Muscle of arm (tissue), 12 donors: ENCODE results near the gene CSTB. TPM values are rescaled to one million over a fixed set of nuclear protein-coding genes. Genes with fewer than 3 reads are reported as not detected.

Experiments
- DNase-seq: peaks from one replicate; pipeline ENCODE4 v3.0.0-alpha.2; 2013
- polyA plus RNA-seq, 12 donors: library from polyadenylated mRNA; unstranded; fragments of 120-200 nt; gene quantifications; one replicate each; pipeline ENCODE4 v1.2.1, GENCODE V29; 2013; ENCODE audit not compliant: insufficient read length in 12 of 12

CSTB gene
- polyA plus RNA-seq, 12 donors: 15.5 to 44.9 (median 20.9) TPM; not detected in 1

DNA sequence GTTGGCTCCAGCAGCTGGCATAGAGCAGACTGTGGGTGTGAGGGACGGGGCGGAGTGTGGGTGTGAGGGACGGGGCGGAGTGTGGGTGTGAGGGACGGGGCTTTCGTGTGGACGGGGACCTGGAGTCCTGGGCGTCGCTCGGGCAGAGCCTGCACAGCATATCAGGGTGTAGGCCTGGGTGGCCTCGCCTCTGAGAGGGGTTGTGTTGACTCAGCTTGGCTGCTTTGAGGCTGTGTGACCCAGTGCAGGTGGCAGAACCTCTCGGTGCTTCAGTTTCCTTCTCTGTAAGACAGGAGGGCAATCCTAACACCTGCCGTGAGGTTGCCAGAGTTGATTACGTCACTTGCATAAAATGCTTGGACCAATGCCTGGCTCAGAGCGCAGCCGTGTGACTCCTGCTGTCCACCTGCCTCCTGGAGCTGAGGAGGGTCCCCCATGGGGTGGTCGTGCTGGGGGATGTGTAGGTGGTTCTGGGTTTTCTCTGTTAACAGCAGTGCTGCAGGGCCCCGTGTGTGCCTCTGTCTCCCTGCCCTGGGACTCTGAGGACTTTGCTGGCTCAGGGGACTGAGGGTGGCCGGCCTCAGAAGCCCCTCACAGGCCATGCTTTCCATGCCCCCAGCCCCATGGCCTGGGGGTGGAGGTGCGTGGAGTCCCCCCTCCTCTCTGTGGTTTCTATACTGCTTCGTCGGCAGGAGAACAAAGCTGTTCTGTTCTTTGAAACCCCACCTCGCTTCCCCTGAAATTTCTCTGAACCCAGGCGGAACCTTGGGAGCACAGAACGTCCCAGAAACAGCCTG lies 41.8 kb downstream of the CSTB start:
- DNase-seq: no peak

DNA sequence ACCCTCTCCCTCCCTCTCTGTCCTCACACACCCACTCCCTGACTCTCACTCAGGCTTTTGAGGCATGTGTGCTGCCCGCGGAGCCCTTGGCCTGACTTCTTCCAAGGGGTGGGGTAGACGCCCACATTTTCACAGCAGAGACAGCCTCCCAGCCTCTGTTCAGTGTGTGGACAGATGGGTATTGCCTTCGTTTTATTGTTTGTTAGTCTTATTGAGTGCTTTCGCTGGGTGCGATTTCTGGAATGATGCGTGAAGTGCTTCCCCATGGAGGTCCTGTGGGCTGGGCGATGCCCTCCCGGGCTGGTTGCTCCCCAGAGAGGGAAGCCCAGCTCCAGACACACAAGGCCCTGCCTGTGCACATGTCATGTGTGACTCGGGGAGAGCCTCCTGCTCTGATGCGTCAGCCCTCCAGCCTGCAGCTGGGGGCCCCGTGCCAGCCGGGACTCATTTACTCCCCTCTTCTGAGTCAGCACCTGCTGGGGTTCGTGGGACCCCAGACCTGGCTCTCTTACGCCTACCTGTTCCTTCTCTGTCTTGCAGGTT lies 42.5 kb downstream of the CSTB start:
- no peak for DNase-seq

DNA sequence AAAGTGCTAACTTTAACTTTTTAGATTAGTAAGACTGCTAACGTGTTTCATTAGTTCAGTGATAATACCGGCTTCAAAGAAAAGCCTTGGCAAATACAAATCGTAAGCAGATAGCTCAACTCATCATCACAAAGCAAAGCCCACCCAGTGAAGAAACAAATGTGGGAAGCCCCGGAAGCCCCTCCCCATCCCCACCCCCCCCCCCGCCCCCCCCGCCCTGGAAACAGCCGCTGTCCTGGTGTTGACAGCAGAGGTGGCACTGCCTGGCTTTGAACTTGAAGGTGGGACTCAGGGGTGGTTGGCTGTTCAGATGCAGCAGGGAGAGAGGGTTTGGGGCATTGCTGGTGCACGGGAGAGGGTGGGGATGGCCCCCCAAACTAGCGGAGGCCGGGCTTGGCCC lies 43.0 kb downstream of the CSTB start:
- DNase-seq: no peak

DNA sequence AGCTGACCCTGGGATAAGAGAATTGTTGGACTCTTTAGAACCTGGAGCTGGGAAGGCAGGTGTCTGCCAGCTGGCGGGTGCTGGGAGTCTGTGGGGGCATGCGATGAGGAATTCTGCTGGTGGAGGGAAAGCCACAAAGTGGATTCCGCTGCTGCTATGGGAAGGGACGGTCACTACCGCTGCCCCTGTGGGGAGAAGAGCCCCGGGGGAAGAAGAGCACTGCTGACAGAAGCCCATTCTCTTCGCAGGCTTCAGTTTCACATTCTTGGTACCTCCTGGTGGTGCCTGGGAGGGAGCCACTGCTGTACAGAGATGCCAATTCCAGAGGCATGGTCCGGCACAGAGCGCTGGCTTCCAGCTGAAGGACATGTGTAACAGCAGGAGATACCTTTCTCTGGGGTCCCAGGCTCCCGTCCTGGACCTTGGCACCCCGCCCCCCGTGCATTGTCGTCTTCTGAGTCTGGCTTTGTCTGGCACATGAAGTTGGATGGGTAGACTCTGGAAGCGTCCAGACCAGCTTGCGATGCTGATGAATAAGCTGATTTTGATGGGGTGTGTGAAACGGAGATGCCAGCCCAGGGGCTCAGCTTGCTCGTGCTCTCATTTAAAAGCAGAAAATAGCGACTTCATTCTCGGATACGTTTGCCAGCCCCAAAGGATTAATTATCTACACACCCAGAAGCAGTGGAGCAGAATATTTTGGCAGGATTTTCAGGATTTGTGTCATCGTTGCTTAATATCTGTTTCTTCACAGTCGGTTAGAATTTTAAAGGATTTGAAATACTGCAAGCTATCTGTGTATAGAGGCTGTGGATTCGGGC lies 44.0 kb downstream of the CSTB start:
- no peak for DNase-seq

DNA sequence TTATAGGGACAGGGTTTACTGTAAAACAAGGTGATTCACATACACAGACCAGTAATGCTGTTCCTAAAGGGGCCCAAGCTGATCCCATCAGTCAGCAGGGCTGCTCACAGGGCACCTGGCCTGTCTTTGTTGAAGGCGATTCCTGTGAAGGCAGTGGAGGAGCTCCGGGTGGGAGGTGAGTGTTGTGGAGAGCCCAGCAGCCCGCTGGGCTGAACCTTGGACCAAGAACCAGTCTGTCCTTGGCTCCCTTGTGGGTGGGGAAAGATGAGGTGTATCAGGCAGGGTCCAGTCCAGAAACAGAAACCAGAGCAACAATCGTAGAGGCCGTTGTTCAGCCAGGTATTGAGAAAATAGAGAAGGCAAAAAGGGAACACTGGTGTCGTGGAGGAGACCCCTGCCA lies 44.6 kb downstream of the CSTB start:
- DNase-seq: no peak

DNA sequence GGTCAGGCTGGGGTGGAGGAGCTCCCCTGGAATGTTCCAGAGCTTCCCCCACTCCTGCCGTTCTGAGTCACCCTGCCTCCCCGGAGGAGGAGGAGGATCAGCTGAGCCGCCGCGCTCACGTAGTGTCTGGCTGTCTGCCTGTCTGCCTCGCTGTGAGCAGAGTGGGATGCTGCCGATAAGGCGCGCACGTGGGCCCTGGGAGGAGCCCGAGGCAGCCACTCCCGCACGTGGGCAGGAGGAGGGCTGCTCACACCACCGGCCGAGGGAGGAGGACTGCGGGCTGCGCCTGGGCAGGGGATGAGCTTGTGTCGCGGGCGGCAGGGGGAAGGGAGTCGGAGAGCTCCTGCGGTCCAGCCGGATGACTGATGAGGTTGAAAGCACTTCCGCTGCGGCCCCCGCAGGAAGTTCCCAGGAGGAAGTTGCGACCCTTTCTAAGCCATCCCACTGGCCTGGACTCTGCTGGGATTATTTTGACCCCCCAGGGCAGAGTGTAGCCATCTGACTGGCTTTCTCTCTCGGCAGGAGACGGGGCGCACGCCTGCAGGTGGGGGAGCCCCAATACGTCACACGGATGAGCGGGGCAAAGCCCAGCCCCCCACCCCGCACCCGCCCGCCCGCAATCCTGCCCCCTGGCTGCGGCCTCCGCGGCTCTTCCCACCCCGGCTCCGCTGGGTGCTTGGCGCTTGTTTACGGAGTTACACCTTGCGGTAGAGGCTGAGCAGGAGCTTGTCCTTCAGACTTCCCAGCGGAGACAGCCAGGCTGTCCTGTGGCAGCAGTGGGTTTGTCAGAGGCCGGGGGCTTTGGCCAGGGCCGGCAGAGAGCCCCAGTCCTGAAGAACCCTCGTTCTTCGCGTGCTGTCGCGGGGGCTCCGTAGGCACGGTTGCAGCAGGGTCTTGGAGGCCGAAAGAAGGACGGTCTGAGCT lies 47.4 kb downstream of the CSTB start:
- DNase-seq: peak; percentile 91

DNA sequence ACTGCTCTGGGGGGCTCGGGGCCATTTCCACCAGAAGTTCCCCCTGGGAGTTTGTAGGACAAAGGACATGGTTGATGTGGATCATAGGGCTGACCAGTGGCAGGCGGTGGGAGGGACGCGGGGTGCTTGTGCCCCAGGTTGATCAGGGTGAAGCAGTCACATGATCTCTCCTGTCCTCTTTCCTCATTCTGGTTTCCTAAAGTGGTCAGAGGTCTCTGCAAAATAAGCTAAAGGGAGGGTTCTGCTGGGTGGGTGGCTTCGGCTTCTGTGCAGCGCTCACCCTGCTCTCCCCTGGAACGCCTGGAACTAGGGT lies 48.0 kb downstream of the CSTB start:
- no peak for DNase-seq

DNA sequence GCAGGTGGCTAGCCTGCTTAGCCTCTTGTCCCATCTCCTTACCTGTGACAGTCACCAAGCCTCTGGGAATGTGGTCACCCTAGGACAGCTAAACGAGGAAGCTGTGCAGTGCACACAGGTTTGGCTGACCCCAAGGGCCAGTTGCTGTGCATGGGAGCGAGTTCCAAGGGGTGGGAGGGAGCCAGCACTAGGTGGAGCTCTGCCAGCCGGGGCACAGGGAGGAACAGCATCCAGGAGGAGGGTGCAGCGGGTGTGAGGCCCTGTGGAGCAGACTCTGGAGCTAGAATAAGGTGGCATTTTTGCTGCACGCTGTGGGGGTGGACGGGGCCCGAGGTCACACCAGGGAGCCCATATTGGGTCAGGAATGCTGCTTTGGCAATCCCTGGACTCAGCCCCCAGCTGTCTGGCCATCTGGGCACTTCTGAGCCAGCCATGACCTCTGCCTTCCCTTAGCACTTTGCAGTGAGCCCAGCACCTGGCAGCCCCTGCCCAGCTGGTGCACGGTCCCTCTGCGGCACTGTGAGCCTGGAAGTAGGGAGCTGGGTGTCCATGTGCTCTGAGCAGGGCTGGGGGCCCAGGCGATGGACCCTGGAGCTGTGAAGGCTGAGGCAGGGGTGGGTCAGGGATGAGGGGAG lies 48.5 kb downstream of the CSTB start:
- DNase-seq: no peak

DNA sequence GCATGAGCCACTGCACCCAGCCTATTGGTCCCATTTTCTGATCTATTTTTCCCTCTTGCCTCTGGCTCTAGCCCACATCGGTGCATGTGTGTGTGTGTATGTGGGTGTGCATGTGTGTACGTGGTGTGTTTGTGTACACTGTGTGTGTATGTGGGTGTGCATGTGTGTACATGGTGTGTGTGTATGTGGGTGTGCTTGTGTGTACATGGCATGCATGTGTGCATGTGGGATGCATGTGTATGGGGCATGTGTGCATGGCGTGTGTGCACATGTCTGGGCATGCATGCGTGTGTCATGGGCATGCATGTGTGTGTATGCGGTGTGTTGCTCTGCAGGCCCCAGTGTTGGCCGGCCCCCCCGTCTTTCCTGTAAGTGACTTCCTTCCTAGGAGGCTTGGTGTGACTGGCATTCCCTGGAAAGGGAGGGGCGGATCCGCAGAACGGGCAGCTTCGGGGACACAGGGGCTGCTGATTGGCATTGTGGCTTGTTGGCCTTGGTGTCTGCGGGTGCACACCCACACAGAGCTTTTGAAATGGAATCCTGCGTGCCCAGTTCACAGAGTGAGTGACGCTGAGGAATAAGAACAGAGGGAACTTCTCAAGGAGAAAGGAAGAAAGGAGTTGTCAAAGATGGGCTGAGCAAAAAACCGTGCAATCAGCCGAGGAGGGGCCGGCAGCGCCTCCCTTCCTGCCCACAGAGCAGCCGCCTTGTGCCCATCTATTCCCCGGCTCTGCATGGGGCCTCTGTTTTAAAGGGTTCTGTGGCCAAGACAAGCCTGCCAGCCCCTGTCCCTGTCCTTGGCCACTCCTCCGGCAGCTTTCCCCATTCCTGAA lies 49.2 kb downstream of the CSTB start:
- no peak for DNase-seq

Other genes with a start within 250 kb of the CSTB start
- 1 to 10 TPM in 1 of 12 donors, under 1 TPM in 9, not detected in 2; 0.20 to 1.5 (median 0.77) TPM for gene HSF2BP, start 116.8 kb downstream of the CSTB start, polyA plus RNA-seq
- gene RRP1B, start 116.7 kb downstream of the CSTB start, polyA plus RNA-seq: 10 to 100 TPM in 11 of 12 donors, not detected in 1; 21.4 to 29.3 (median 25.0) TPM
- gene PDXK, start 57.2 kb downstream of the CSTB start, polyA plus RNA-seq: 10 to 100 TPM in 11 of 12 donors, not detected in 1; 18.4 to 33.2 (median 25.0) TPM
- 10 to 100 TPM in 11 of 12 donors, not detected in 1; 14.4 to 32.8 (median 17.7) TPM for gene RRP1, start 13.3 kb upstream of the CSTB start, polyA plus RNA-seq
- 10 to 100 TPM in 11 of 12 donors, not detected in 1; 24.1 to 37.3 (median 29.2) TPM for gene AGPAT3, start 88.9 kb upstream of the CSTB start, polyA plus RNA-seq
- 10 to 100 TPM in 11 of 12 donors, not detected in 1; 12.0 to 20.9 (median 15.9) TPM for gene TRAPPC10, start 236.0 kb upstream of the CSTB start, polyA plus RNA-seq